ENCODE data around the gene TMEM19. TPM values are rescaled to one million over a fixed set of nuclear protein-coding genes. Genes with fewer than 3 reads are reported as not detected.

Gene TMEM19
- total and polyA plus RNA-seq, 11 donors = 8.8 to 39.5 (median 28.4) TPM

GRCh38 chr12:71655907-71656306 lies 30.0 kb upstream of the TMEM19 start:
- no peak for TF ChIP-seq CTCF (IDR thresholded peaks at IDR 0.05)
- TF ChIP-seq POLR2A (IDR thresholded peaks at IDR 0.05) = no peak
- Histone ChIP-seq H3K4me3 (no peak overlapping the region), H3K9me3 (peaks cover 0 to 10% (median 0%) of the 10 kb centered on the region in 12 donors), H3K27ac (no peak overlapping the region), H3K27me3 (no peaks in the 10 kb centered on the region), H3K36me3 (peaks cover 0 to 87% (median 68%) of the 10 kb centered on the region in 9 donors), H3K4me1 (peaks cover 0 to 48% (median 18%) of the 10 kb centered on the region in 12 donors)
- WGBS, 4 donors = 92 to 97% (median 95%) methylated on average over 1 of the region's 1 CpG
- ATAC-seq = no peak
- intact Hi-C loops (cut with DNase I) = no loop called here
- DNase-seq = no peak

- no peak overlapping the region for H3K27ac ChIP-seq
- DNase-seq = no peak
- no peaks in the 10 kb centered on the region for H3K27me3 ChIP-seq
- intact Hi-C loops (cut with DNase I) = no loop called here
- TF ChIP-seq CTCF (IDR thresholded peaks at IDR 0.05) (no peak), POLR2A (IDR thresholded peaks at IDR 0.05) (no peak)
- ATAC-seq = no peak
- peaks cover 0 to 10% (median 0%) of the 10 kb centered on the region in 12 donors for H3K9me3 ChIP-seq
- WGBS, 4 donors = 73 to 79% (median 74%) methylated on average over 3 of the region's 3 CpGs
- peaks cover 3 to 56% (median 25%) of the 10 kb centered on the region in 12 donors for H3K4me1 ChIP-seq
- H3K4me3 ChIP-seq = no peak overlapping the region
- peaks cover 0 to 79% (median 65%) of the 10 kb centered on the region in 9 donors for H3K36me3 ChIP-seq
Observed at GRCh38 chr12:71656740-71657139, 29.1 kb upstream of the TMEM19 start.

- Histone ChIP-seq H3K36me3 (peaks cover 0 to 35% (median 32%) of the 10 kb centered on the region in 9 donors), H3K4me1 (peaks cover 0 to 44% (median 28%) of the 10 kb centered on the region in 12 donors), H3K27me3 (no peaks in the 10 kb centered on the region), H3K9me3 (no peaks in the 10 kb centered on the region), H3K27ac (peak overlapping the region in 9 of 12 donors; percentile 90 to 98 (median 95)), H3K4me3 (peak overlapping the region; percentile 70 to 97 (median 88))
- TF ChIP-seq POLR2A (IDR thresholded peaks at IDR 0.05) = no peak
- no peak for TF ChIP-seq CTCF (IDR thresholded peaks at IDR 0.05)
- intact Hi-C loops (cut with DNase I) = loop anchor here in 6 of 10 donors (2.0 to 10.0 kb wide), 5 partner anchors 83 to 183 kb away; partner anchors contain the start of gene RAB21 (in 5 of the 6)
- WGBS, 4 donors = 4 to 7% (median 6%) methylated on average over 8 of the region's 8 CpGs
- DNase-seq (no peak), ATAC-seq (no peak)
Observed at GRCh38 chr12:71661977-71662530, 23.8 kb upstream of the TMEM19 start.

- peak; percentile 7 to 50 (median 44) for ATAC-seq
- intact Hi-C loops (cut with DNase I) = loop anchor here in 6 of 10 donors (1.0 to 10.0 kb wide), 6 partner anchors 23 to 182 kb away; partner anchors contain the start of genes RAB21 (in 5 of the 6) and TMEM19 (in 2 of the 6)
- no peaks in the 10 kb centered on the region for H3K9me3 ChIP-seq
- DNase-seq = peak; percentile 56 to 77 (median 67)
- 0% methylated on average over 33 to 53 of the region's 53 CpGs for WGBS, 4 donors
- H3K27me3 ChIP-seq = no peaks in the 10 kb centered on the region
- peaks cover 0 to 44% (median 28%) of the 10 kb centered on the region in 12 donors for H3K4me1 ChIP-seq
- peak in 1 of 2 donors; percentile 4 for TF ChIP-seq POLR2A (IDR thresholded peaks at IDR 0.05)
- no peak for TF ChIP-seq CTCF (IDR thresholded peaks at IDR 0.05)
- H3K27ac ChIP-seq = peak overlapping the region; percentile 89 to 98 (median 94)
- peak overlapping the region; percentile 70 to 97 (median 88) for H3K4me3 ChIP-seq
- H3K36me3 ChIP-seq = peaks cover 0 to 26% (median 23%) of the 10 kb centered on the region in 9 donors
Observed at GRCh38 chr12:71662849-71663560, 22.9 kb upstream of the TMEM19 start.
